ENCODE measurements around the gene LEF1. TPM values are rescaled to one million over a fixed set of nuclear protein-coding genes. Genes with fewer than 3 reads are reported as not detected.
"Not testable (repeated sequence)": the region's sequence is repeated elsewhere in the genome, so short reads cannot be mapped to it uniquely, and the experiment has no call there.

The LEF1 gene
- total RNA-seq, 2 donors from 2014 or later: 3.4 TPM; not detected in 1

DNA sequence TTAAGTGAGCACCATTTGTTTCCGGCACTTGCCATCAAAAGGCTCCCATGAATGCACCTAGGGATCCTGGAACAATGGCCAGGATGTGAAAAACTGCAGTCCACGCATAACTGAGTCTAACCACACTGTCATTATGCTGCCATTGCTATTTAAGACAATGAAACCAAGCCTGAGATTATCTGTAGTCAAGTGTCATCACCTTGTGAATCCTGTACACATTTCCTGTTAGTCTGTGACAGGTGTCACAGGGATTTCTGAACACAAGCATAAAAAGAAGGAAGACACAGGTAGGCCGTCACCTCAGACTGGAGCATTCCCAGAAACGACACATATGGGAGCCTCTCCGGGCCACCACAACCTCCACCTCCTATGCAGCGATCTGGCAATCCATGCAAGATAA is 112.3 kb downstream of the LEF1 start:
- no peak for DNase-seq (ENCODE audit: low spot score)
- H3K9me3 ChIP-seq: no peaks in the 10 kb centered on the region
- TF ChIP-seq, protein P1, sequence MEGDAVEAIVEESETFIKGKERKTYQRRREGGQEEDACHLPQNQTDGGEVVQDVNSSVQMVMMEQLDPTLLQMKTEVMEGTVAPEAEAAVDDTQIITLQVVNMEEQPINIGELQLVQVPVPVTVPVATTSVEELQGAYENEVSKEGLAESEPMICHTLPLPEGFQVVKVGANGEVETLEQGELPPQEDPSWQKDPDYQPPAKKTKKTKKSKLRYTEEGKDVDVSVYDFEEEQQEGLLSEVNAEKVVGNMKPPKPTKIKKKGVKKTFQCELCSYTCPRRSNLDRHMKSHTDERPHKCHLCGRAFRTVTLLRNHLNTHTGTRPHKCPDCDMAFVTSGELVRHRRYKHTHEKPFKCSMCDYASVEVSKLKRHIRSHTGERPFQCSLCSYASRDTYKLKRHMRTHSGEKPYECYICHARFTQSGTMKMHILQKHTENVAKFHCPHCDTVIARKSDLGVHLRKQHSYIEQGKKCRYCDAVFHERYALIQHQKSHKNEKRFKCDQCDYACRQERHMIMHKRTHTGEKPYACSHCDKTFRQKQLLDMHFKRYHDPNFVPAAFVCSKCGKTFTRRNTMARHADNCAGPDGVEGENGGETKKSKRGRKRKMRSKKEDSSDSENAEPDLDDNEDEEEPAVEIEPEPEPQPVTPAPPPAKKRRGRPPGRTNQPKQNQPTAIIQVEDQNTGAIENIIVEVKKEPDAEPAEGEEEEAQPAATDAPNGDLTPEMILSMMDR (IDR thresholded peaks at IDR 0.05): no peak
- H3K27me3 ChIP-seq: no peaks in the 10 kb centered on the region
- no peak overlapping the region for H3K27ac ChIP-seq
- H3K4me3 ChIP-seq: no peak overlapping the region
- H3K4me1 ChIP-seq: no peaks in the 10 kb centered on the region
- no peaks in the 10 kb centered on the region for H3K36me3 ChIP-seq

DNA sequence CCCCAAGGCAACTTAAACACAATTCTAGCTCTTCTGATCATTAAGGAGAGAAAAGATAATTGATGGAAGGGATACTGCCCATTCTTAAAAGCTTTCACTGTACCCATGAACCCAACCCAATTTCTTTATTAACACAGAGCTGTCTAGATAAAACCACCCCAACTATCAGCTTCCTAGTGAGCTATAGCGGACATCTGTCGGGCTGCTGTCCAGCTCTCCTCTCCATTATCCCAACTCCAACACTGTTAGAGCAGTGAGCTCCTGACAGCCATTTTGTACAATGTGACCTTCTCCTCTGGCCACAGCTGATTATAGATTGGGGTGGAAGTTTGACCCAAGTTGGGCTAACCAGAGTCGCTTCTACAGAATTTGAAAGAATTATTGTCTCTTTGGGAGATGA is 112.9 kb downstream of the LEF1 start:
- Histone ChIP-seq H3K27me3 (no peaks in the 10 kb centered on the region), H3K4me1 (no peaks in the 10 kb centered on the region), H3K4me3 (no peak overlapping the region), H3K9me3 (no peaks in the 10 kb centered on the region), H3K36me3 (no peaks in the 10 kb centered on the region), H3K27ac (no peak overlapping the region)
- DNase-seq (ENCODE audit: low spot score): no peak
- TF ChIP-seq, protein P1 (IDR thresholded peaks at IDR 0.05): no peak

DNA sequence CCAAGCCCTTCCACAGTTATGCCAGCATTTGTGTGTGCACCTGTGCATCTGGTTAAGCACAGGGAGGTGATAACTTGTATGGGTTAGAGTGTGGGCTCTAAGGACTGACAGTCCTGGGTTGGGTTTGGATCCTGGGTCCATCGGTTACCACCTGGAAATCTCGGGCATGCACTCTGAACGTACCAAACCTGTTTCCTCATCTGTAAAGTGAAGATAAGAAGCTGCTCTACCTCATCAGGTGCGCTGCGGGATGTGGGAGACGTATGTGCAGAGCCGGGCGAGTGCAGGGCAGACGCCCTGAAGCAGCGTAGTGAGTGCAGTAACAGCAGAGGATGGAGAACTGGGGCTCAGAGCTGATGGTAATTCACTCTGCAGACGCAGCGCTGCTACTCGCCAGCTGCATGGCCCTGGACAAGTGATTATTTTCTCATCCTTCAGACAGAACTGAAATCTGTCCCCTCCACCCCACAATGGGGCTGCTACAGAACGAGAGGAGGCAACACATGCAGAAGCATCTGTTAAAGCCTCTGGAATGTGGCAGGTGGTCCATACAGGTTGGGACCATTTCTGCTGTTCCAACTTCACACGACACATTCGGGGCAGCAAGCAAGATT is 114.6 kb downstream of the LEF1 start:
- H3K27me3 ChIP-seq: no peaks in the 10 kb centered on the region
- no peaks in the 10 kb centered on the region for H3K36me3 ChIP-seq
- H3K4me1 ChIP-seq: no peaks in the 10 kb centered on the region
- H3K4me3 ChIP-seq: no peak overlapping the region
- H3K27ac ChIP-seq: no peak overlapping the region
- TF ChIP-seq, protein P1 (IDR thresholded peaks at IDR 0.05): no peak
- H3K9me3 ChIP-seq: no peaks in the 10 kb centered on the region
- no peak for DNase-seq (ENCODE audit: low spot score)

DNA sequence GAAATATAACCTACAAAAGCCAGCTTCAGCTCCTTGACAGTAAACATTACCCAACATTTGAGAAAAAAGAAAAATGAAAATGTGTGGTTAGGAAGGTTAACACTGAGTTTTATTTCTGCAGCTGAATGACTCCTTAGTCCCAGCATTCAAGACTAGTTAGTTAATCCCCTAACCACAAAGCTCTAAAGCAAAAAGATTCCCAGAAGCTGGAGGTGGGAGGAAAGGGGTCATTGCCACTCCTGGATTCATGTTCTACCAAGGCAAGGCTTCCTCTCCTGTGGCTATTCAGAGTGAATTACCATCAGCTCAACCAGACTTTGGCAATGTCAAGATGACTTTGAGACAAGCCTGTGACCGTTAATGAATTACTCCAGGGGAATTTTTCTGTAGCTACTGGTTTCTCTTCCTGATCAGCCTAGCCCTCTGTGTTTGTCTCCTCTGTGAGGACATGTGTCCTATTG is 115.5 kb downstream of the LEF1 start:
- Histone ChIP-seq H3K27ac (no peak overlapping the region), H3K27me3 (no peaks in the 10 kb centered on the region), H3K36me3 (no peaks in the 10 kb centered on the region), H3K9me3 (no peaks in the 10 kb centered on the region), H3K4me3 (no peak overlapping the region), H3K4me1 (no peaks in the 10 kb centered on the region)
- TF ChIP-seq, protein P1 (IDR thresholded peaks at IDR 0.05): no peak
- DNase-seq (ENCODE audit: low spot score): no peak

DNA sequence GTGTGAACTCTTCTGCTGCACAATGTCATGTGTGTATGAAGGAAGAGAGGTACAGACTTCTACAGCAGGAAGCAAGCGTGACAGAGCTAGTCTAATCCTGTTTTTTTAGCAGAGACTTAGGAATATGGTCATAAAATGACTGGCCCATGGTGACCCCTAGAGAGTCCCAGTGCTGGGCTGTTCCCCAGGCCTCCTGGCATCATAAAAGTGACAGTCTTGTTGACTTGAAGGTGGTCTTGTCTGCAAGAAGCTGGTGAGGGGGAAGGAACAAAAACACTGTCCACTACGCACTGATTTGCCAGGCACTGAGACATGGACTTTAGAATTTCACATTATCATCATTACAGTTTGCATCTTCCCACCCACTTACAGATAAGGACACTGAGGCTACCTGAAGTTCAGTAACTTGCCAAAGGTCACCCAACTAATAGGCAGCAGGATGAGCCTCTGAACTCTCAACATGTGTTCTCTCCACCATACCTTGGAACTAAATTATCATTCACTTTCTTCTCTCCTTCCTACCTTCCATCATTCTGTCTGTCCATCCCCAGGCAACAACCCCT is 116.1 kb downstream of the LEF1 start:
- TF ChIP-seq, protein P1 (IDR thresholded peaks at IDR 0.05): no peak
- Histone ChIP-seq H3K4me1 (no peaks in the 10 kb centered on the region), H3K9me3 (no peaks in the 10 kb centered on the region), H3K36me3 (no peaks in the 10 kb centered on the region), H3K4me3 (no peak overlapping the region), H3K27me3 (no peaks in the 10 kb centered on the region), H3K27ac (no peak overlapping the region)
- DNase-seq (ENCODE audit: low spot score): no peak

DNA sequence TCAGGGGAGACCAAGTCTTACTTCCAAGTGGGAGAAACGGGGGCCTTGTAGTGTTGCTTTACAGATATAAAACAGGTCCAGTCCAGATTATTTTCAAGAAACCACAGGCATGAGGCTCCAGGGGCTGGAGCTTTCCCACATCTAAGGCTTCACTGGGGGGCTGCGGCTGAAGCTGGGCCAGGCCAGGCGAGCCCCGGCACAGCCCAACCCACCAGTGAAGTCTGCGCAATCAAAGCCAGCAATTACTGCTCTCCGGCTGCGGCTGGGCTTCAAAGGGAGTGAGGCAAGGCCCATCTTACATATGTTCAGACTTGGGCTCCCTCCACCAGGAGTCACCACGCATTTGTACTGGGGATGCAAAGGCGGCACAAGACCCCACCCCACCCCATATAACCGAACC is 117.4 kb downstream of the LEF1 start:
- Histone ChIP-seq H3K9me3 (no peaks in the 10 kb centered on the region), H3K27ac (no peak overlapping the region), H3K4me3 (no peak overlapping the region), H3K4me1 (no peaks in the 10 kb centered on the region), H3K36me3 (no peaks in the 10 kb centered on the region), H3K27me3 (no peaks in the 10 kb centered on the region)
- no peak for DNase-seq (ENCODE audit: low spot score)
- TF ChIP-seq, protein P1 (IDR thresholded peaks at IDR 0.05): no peak

DNA sequence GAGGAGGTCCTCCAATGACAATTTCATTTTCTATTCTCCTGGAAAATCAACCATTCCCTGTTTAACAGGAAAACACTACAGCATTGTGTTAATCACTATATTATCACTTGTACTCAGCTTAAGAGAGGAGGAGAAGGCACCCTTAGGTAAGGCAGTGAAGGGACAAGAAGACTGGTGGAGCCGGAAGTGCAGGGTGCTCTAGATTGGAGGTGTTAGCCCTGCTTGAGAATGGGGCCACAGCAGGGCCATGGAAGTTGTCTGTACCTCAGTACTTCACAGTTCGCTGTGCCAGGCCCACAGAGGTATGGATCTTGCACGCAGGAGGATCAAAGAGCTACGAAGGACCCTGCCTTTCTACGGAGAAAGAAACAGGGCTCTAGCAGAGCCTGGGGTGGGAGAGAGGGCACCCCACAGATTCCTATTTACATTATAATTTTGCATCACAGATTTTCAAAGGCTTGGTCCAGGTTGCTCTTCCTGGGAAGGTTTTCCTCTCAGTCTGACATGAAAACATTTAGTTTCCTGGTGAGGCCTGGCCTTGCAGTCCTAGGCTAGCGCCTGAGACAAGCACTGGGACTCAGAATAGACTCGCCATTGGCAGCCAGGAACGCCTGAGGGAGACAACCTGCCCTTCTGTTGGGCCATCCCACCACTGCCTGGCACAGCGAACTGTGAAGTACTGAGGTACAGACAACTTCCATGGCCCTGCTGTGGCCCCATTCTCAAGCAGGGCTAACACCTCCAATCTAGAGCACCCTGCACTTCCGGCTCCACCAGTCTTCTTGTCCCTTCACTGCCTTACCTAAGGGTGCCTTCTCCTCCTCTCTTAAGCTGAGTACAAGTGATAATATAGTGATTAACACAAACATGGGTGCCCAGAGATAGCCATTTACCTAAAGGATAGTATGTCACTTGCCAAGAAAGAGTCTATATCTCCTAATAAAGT is 118.3 kb downstream of the LEF1 start:
- not testable (repeated sequence) for H3K27me3 ChIP-seq; DNase-seq (ENCODE audit: low spot score); H3K4me1 ChIP-seq

More for the DNA sequence above, 118.3 kb downstream of the LEF1 start:
- H3K36me3 ChIP-seq, H3K27ac ChIP-seq, H3K4me3 ChIP-seq, H3K9me3 ChIP-seq: not testable (repeated sequence)

All from right atrium auricular region (tissue), 2 donors.